Small intestine (tissue), 7 donors: ENCODE results near the gene CAMKK2. TPM values are rescaled to one million over a fixed set of nuclear protein-coding genes. Genes with fewer than 3 reads are reported as not detected.
A peak's percentile ranks its signal among the peaks of the same experiment; 100 is the strongest.

Experiments
- DNase-seq, 2 donors: peaks; one replicate each; pipeline versions ENCODE4 v3.0.0 to v3.0.0-alpha.2; 2013
- FAIRE-seq: peaks from 2 replicates; lab custom pipeline; 2012; peaks lifted over from hg19 to GRCh38; lab: Jason Lieb, UNC
- H3K27ac ChIP-seq, 3 donors: one replicate each; pipeline ENCODE4 v1.5.1; 2013; ENCODE audit warnings: low read length in 2 of 3, mild to moderate bottlenecking in 2 of 3, control low read depth in 1 of 3, inconsistent platforms in 1 of 3, low read depth in 1 of 3, moderate library complexity in 1 of 3
- H3K27me3 ChIP-seq, 3 donors: one replicate each; pipeline ENCODE4 v1.6.1; 2013; ENCODE audit warnings: low read length in 3 of 3, inconsistent platforms in 1 of 3; ENCODE audit not compliant: control insufficient read depth in 3 of 3, insufficient read depth in 3 of 3
- H3K36me3 ChIP-seq, 3 donors: one replicate each; pipeline ENCODE4 v1.6.1; 2013; ENCODE audit warnings: low read length in 3 of 3, inconsistent platforms in 1 of 3, low read depth in 1 of 3, mild to moderate bottlenecking in 1 of 3, moderate library complexity in 1 of 3; ENCODE audit not compliant: control insufficient read depth in 3 of 3, insufficient read depth in 2 of 3
- H3K4me1 ChIP-seq, 3 donors: one replicate each; pipeline ENCODE4 v1.6.1; 2013; ENCODE audit warnings: low read length in 2 of 3, inconsistent platforms in 1 of 3, low read depth in 1 of 3, mild to moderate bottlenecking in 1 of 3, moderate library complexity in 1 of 3; ENCODE audit not compliant: control insufficient read depth in 3 of 3, insufficient read depth in 2 of 3
- H3K4me3 ChIP-seq, 3 donors: one replicate each; pipeline ENCODE4 v1.5.1; 2013; ENCODE audit warnings: low read length in 3 of 3, control low read depth in 1 of 3, inconsistent platforms in 1 of 3, low read depth in 1 of 3, mild to moderate bottlenecking in 1 of 3, moderate library complexity in 1 of 3
- H3K9me3 ChIP-seq, 2 donors: one replicate each; pipeline ENCODE4 v1.6.1; 2013; ENCODE audit warnings: low read depth in 1 of 2, low read length in 1 of 2; ENCODE audit not compliant: control insufficient read depth in 2 of 2, insufficient read depth in 1 of 2
- WGBS, 3 donors: extraction: QIAGEN DNeasy Blood & Tissue Kit; methylation state at CpG; one replicate each; pipeline ENCODE4 v1.1.7; 2013; 5-methylcytosine and 5-hydroxymethylcytosine counted together
- polyA plus RNA-seq, 4 donors: library from polyadenylated mRNA; stranded (reverse) in 3 of 4; unstranded in 1 of 4; fragments of 200-250 nt in 3 of 4; fragments of 120-200 nt in 1 of 4; gene quantifications; one replicate each; pipeline versions ENCODE4 v1.2.1 to v1.2.3, GENCODE V29; 2013
- donor health status: healthy with polysubstance abuse.
- donor health status: control.
- donor health status: control.
- donor health status: Bipolar disorder and iron deficiency.
- donor health status: healthy.

Gene CAMKK2
- polyA plus RNA-seq, 4 donors, result 25.4 to 46.5 (median 39.5) TPM

- Histone ChIP-seq H3K36me3 (peaks cover 18 to 55% (median 27%) of the 10 kb centered on the region in 3 donors), H3K4me3 (no peak overlapping the region), H3K4me1 (peaks cover 0 to 11% (median 0%) of the 10 kb centered on the region in 3 donors), H3K27me3 (no peaks in the 10 kb centered on the region), H3K9me3 (no peaks in the 10 kb centered on the region), H3K27ac (peak overlapping the region in 1 of 3 donors; percentile 3)
- FAIRE-seq, result no peak
- no peak for DNase-seq
Measured at GRCh38 chr12:121330692-121331091, 34.2 kb upstream of the CAMKK2 start.

- peaks cover 0 to 11% (median 0%) of the 10 kb centered on the region in 3 donors for H3K4me1 ChIP-seq
- H3K36me3 ChIP-seq, result peaks cover 15 to 53% (median 27%) of the 10 kb centered on the region in 3 donors
- DNase-seq (no peak), FAIRE-seq (no peak)
- no peaks in the 10 kb centered on the region for H3K9me3 ChIP-seq
- no peak overlapping the region for H3K4me3 ChIP-seq
- no peak overlapping the region for H3K27ac ChIP-seq
- no peaks in the 10 kb centered on the region for H3K27me3 ChIP-seq
- WGBS, 3 donors, result 87 to 94% (median 92%) methylated on average over 4 of the region's 4 CpGs
Measured at GRCh38 chr12:121330195-121330594, 33.7 kb upstream of the CAMKK2 start.

GRCh38 chr12:121328620-121329019 is 32.1 kb upstream of the CAMKK2 start:
- Histone ChIP-seq H3K9me3 (no peaks in the 10 kb centered on the region), H3K27me3 (no peaks in the 10 kb centered on the region), H3K36me3 (peaks cover 15 to 56% (median 24%) of the 10 kb centered on the region in 3 donors), H3K27ac (no peak overlapping the region), H3K4me3 (no peak overlapping the region), H3K4me1 (peaks cover 0 to 11% (median 0%) of the 10 kb centered on the region in 3 donors)
- 93 to 97% (median 96%) methylated on average over 4 of the region's 4 CpGs for WGBS, 3 donors
- no peak for FAIRE-seq
- DNase-seq, result no peak

GRCh38 chr12:121326996-121327674 is 30.6 kb upstream of the CAMKK2 start:
- H3K27me3 ChIP-seq, result no peaks in the 10 kb centered on the region
- peaks cover 0 to 11% (median 0%) of the 10 kb centered on the region in 3 donors for H3K4me1 ChIP-seq
- no peaks in the 10 kb centered on the region for H3K9me3 ChIP-seq
- FAIRE-seq, result no peak
- no peak overlapping the region for H3K27ac ChIP-seq
- H3K36me3 ChIP-seq, result peaks cover 15 to 58% (median 24%) of the 10 kb centered on the region in 3 donors
- H3K4me3 ChIP-seq, result no peak overlapping the region
- no peak for DNase-seq
- 85 to 89% (median 88%) methylated on average over 21 of the region's 21 CpGs for WGBS, 3 donors

GRCh38 chr12:121325922-121326396 is 29.4 kb upstream of the CAMKK2 start:
- WGBS, 3 donors, result 59 to 86% (median 68%) methylated on average over 5 of the region's 5 CpGs
- no peak for FAIRE-seq
- no peaks in the 10 kb centered on the region for H3K27me3 ChIP-seq
- DNase-seq, result no peak
- peaks cover 0 to under 1% (median 0%) of the 10 kb centered on the region in 3 donors for H3K4me1 ChIP-seq
- no peak overlapping the region for H3K27ac ChIP-seq
- no peaks in the 10 kb centered on the region for H3K9me3 ChIP-seq
- H3K36me3 ChIP-seq, result peaks cover 13 to 58% (median 24%) of the 10 kb centered on the region in 3 donors
- H3K4me3 ChIP-seq, result no peak overlapping the region

- peaks cover 10 to 61% (median 21%) of the 10 kb centered on the region in 3 donors for H3K36me3 ChIP-seq
- WGBS, 3 donors, result 83 to 96% (median 94%) methylated on average over 3 of the region's 3 CpGs
- FAIRE-seq, result no peak
Measured at GRCh38 chr12:121323908-121324307, 27.4 kb upstream of the CAMKK2 start.

GRCh38 chr12:121318121-121318520 is 21.6 kb upstream of the CAMKK2 start:
- H3K27me3 ChIP-seq, result no peaks in the 10 kb centered on the region
- DNase-seq (no peak), FAIRE-seq (no peak)
- H3K4me1 ChIP-seq, result no peaks in the 10 kb centered on the region
- peaks cover 7 to 47% (median 11%) of the 10 kb centered on the region in 3 donors for H3K36me3 ChIP-seq
- 93 to 94% (median 93%) methylated on average over 11 of the region's 11 CpGs for WGBS, 3 donors
- no peaks in the 10 kb centered on the region for H3K9me3 ChIP-seq
- no peak overlapping the region for H3K4me3 ChIP-seq
- no peak overlapping the region for H3K27ac ChIP-seq

More at GRCh38 chr12:121323908-121324307, 27.4 kb upstream of the CAMKK2 start:
- Histone ChIP-seq H3K4me3 (no peak overlapping the region), H3K9me3 (no peaks in the 10 kb centered on the region), H3K4me1 (no peaks in the 10 kb centered on the region), H3K27ac (no peak overlapping the region), H3K27me3 (no peaks in the 10 kb centered on the region)
- DNase-seq, result no peak

- Histone ChIP-seq H3K9me3 (no peaks in the 10 kb centered on the region), H3K27me3 (no peaks in the 10 kb centered on the region), H3K27ac (no peak overlapping the region), H3K4me1 (no peaks in the 10 kb centered on the region), H3K36me3 (peaks cover 9 to 51% (median 11%) of the 10 kb centered on the region in 3 donors), H3K4me3 (no peak overlapping the region)
- WGBS, 3 donors, result 90 to 93% (median 92%) methylated on average over 3 of the region's 3 CpGs
- DNase-seq (no peak), FAIRE-seq (no peak)
Measured at GRCh38 chr12:121314431-121314830, 17.9 kb upstream of the CAMKK2 start.
